Gastrocnemius medialis (tissue), 4 donors: ENCODE measurements around the gene PRELID1.

Source experiments
- CTCF ChIP-seq, 5 experiments: fragments of 450-650 bp in 3 of 5; fragments of 200-600 bp in 2 of 5; sonication (generic) in 2 of 5; IDR thresholded peaks in 4 of 5; conservative IDR thresholded peaks in 1 of 5; 1 replicate in 4 of 5; 2 replicates in 1 of 5; pipeline ENCODE4 v1.5.1; 2016 to 2019; ENCODE audit warnings: antibody characterized with exemption in 5 of 5, mild to moderate bottlenecking in 3 of 5, moderate library complexity in 3 of 5
- POLR2A ChIP-seq, 2 donors: fragments of 450-650 bp; IDR thresholded peaks; one replicate each; pipeline ENCODE4 v1.6.1; 2017; ENCODE audit warnings: antibody characterized with exemption in 2 of 2, mild to moderate bottlenecking in 2 of 2, moderate library complexity in 2 of 2

- no peak for TF ChIP-seq CTCF (IDR thresholded peaks at IDR 0.05 in 4 of 5, conservative IDR thresholded peaks at IDR 0.05 in 1 of 5)
- TF ChIP-seq POLR2A (IDR thresholded peaks at IDR 0.05), result no peak
Measured at GRCh38 chr5:177269232-177269895, 34.2 kb upstream of the PRELID1 start.
